BLaER1 (cell line): ENCODE results near the gene IQUB.

ENCODE experiments used
- H3K27ac ChIP-seq: shearing (Covaris generic); formaldehyde crosslinking; 2 replicates; pipeline ENCODE4 v1.8.1; 2022
- H3K27me3 ChIP-seq: shearing (Covaris generic); formaldehyde crosslinking; 2 replicates; pipeline ENCODE4 v1.8.1; 2022
- H3K36me3 ChIP-seq: shearing (Covaris generic); formaldehyde crosslinking; 2 replicates; pipeline ENCODE4 v1.8.1; 2022
- H3K4me1 ChIP-seq: shearing (Covaris generic); formaldehyde crosslinking; 2 replicates; pipeline ENCODE4 v1.8.1; 2022
- H3K4me2 ChIP-seq: shearing (Covaris generic); formaldehyde crosslinking; 2 replicates; pipeline ENCODE4 v1.8.1; 2022
- H3K4me3 ChIP-seq: shearing (Covaris generic); formaldehyde crosslinking; 2 replicates; pipeline ENCODE4 v1.8.1; 2022
- H3K9ac ChIP-seq: shearing (Covaris generic); formaldehyde crosslinking; 2 replicates; pipeline ENCODE4 v1.8.1; 2022
- H3K9me3 ChIP-seq: shearing (Covaris generic); formaldehyde crosslinking; 2 replicates; pipeline ENCODE4 v1.8.1; 2022
- H4K20me1 ChIP-seq: shearing (Covaris generic); formaldehyde crosslinking; 2 replicates; pipeline ENCODE4 v1.8.1; 2022
- Cebpa-rat ChIP-seq: shearing (Covaris generic); IDR thresholded peaks from 2 replicates; pipeline ENCODE4 v1.8.1; 2022

The IQUB gene

GRCh38 chr7:123460616-123461015 lies 73.8 kb downstream of the IQUB start:
- no peak overlapping the region for H3K4me3 ChIP-seq
- no peaks in the 10 kb centered on the region for H3K4me1 ChIP-seq
- no peaks in the 10 kb centered on the region for H3K9me3 ChIP-seq
- no peaks in the 10 kb centered on the region for H4K20me1 ChIP-seq
- no peak for TF ChIP-seq Cebpa-rat
- H3K9ac ChIP-seq = no peak overlapping the region
- no peaks in the 10 kb centered on the region for H3K36me3 ChIP-seq
- H3K27ac ChIP-seq = no peak overlapping the region
- no peaks in the 10 kb centered on the region for H3K27me3 ChIP-seq
- H3K4me2 ChIP-seq = no peak overlapping the region

DNA sequence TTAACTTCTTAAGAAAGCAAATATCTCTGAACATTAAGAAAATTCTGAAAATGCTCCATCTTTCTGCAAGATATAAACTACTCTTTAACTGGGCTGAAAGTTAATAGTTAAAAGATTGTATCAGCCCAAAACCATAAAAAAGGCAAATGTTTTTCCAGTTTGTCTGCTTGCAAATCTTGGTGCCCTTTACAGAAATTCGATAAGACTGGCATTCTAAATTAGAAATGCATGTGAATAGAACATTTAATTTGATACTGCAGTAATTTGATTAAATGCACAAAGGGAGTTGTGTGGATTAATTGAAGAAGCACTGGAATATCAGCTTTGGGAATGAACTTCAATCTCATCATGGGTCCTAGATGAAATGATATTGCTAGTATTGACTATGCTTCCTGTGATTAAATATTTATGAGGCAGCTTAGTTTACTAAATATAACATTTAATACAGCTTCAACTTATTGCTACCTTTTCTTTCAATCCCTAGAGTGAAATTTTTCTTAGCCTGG lies 78.4 kb downstream of the IQUB start:
- H3K4me2 ChIP-seq = no peak overlapping the region
- H3K9ac ChIP-seq = no peak overlapping the region
- no peaks in the 10 kb centered on the region for H3K36me3 ChIP-seq
- TF ChIP-seq Cebpa-rat = no peak
- no peaks in the 10 kb centered on the region for H3K9me3 ChIP-seq
- no peaks in the 10 kb centered on the region for H3K4me1 ChIP-seq
- no peak overlapping the region for H3K4me3 ChIP-seq
- no peaks in the 10 kb centered on the region for H3K27me3 ChIP-seq
- no peaks in the 10 kb centered on the region for H4K20me1 ChIP-seq
- no peak overlapping the region for H3K27ac ChIP-seq

DNA sequence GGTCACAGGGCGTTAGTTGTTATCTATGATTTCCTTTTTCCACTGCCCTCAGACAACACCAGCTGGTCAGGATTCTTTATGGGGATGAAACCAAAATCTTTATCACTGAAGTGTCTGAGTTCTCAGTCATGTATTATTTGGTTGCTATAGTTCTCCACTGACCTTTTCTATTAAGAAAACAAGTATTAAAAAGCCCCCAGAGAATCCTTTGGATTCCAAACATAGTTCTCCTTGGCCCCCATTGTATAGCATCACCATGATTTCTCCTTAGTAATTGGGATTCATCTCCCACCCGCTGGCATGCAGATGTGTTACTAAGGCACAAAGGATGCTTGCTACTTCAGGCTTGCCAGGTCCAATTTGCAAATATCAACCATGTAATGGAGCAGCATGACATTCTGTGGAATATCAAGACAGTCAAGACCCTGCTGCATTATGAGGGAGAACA lies 94.3 kb downstream of the IQUB start:
- no peaks in the 10 kb centered on the region for H3K36me3 ChIP-seq
- no peak overlapping the region for H3K4me3 ChIP-seq
- H4K20me1 ChIP-seq = no peaks in the 10 kb centered on the region
- H3K27ac ChIP-seq = no peak overlapping the region
- H3K9me3 ChIP-seq = no peaks in the 10 kb centered on the region
- no peak for TF ChIP-seq Cebpa-rat
- no peaks in the 10 kb centered on the region for H3K27me3 ChIP-seq
- H3K4me1 ChIP-seq = no peaks in the 10 kb centered on the region
- H3K4me2 ChIP-seq = no peak overlapping the region
- no peak overlapping the region for H3K9ac ChIP-seq

GRCh38 chr7:123439191-123439590 lies 95.2 kb downstream of the IQUB start:
- H3K4me2 ChIP-seq = no peak overlapping the region
- H3K36me3 ChIP-seq = no peaks in the 10 kb centered on the region
- no peaks in the 10 kb centered on the region for H3K4me1 ChIP-seq
- H3K9me3 ChIP-seq = no peaks in the 10 kb centered on the region
- H3K4me3 ChIP-seq = no peak overlapping the region
- H3K9ac ChIP-seq = no peak overlapping the region
- H4K20me1 ChIP-seq = no peaks in the 10 kb centered on the region
- TF ChIP-seq Cebpa-rat = no peak
- no peak overlapping the region for H3K27ac ChIP-seq
- no peaks in the 10 kb centered on the region for H3K27me3 ChIP-seq

DNA sequence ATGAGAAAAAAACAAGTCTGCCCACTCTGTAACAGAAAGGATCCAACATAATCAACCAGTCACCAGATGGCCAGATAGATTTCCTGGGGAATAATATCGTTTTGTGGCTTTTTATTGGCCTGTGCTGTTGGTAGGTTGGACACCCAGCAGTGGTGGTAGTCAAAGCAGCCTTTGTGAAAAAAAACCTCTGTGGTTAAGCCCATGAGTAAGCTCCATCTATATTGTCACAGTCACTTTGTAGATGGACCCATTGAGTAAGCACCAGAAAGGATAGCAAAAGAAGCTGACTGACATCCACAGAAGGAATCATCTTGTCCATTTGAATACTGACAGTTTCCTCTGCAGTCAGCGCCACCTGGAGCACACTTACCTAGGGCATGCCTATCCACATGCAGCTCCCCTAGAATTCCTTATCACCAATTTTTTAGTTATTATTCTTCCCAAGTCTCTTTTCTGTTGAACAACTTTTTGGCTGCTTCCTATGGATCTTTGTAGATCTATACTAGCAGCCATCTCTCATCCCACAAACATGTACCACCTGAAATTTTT lies 96.9 kb downstream of the IQUB start:
- Histone ChIP-seq H3K4me2 (no peak overlapping the region), H4K20me1 (no peaks in the 10 kb centered on the region), H3K9me3 (no peaks in the 10 kb centered on the region), H3K36me3 (no peaks in the 10 kb centered on the region), H3K27me3 (no peaks in the 10 kb centered on the region), H3K9ac (no peak overlapping the region), H3K4me1 (no peaks in the 10 kb centered on the region), H3K4me3 (no peak overlapping the region), H3K27ac (no peak overlapping the region)
- TF ChIP-seq Cebpa-rat = no peak

DNA sequence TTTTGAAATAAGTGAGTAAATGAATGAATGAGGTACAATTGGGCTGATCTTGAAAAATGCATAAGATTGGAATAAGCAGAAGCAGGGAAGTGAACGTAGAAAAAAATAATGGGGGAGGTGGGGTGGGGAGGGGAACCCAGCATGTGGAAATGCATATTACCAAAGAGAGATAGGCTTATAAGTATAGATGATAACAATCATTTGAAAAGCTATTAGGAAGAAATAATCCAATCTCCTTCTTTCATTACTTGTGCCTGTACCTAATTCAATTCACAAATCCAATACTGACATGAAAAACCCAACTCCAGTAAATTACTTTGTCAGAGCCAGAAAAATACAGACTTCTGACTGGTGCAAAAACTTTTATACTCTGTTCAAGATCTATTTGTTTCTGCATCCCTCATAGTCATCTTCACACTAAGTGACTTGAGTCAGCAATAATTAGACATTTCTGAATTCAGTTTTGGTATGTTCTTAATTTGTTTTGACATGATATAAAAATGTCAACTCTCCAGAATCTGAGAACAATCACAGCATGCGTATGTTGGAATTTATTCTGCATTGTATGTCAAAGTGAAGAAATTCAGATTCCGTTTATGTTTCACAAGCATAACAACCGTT lies 99.2 kb downstream of the IQUB start:
- no peak for TF ChIP-seq Cebpa-rat

DNA sequence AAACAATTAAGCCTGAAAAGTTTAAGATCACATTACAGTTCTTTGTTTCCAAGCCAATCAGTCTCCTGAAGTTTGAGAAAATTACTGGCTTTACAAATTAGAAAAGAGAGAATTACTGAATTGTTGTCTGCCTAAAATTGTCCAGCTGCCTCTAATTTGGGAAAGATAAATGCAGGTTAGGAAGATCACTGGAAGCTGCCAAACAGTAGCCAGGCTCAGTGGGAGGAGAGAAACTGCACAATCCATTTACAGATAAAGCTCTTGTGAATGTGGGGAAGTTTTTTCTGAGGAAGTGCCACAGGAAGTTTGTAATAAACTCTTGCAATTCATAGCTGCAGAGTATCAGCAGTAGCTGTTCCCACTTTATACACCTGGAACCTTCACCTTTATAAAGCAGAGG lies 100.7 kb downstream of the IQUB start:
- H3K9ac ChIP-seq = no peak overlapping the region
- no peak overlapping the region for H3K4me3 ChIP-seq
- H3K36me3 ChIP-seq = no peaks in the 10 kb centered on the region
- no peak overlapping the region for H3K27ac ChIP-seq
- no peaks in the 10 kb centered on the region for H3K4me1 ChIP-seq
- no peaks in the 10 kb centered on the region for H3K27me3 ChIP-seq
- no peaks in the 10 kb centered on the region for H4K20me1 ChIP-seq
- no peak for TF ChIP-seq Cebpa-rat
- H3K9me3 ChIP-seq = no peaks in the 10 kb centered on the region
- no peak overlapping the region for H3K4me2 ChIP-seq

More for the DNA sequence above, 99.2 kb downstream of the IQUB start:
- Histone ChIP-seq H3K4me3 (no peak overlapping the region), H3K4me2 (no peak overlapping the region), H3K36me3 (no peaks in the 10 kb centered on the region), H3K9ac (no peak overlapping the region), H3K9me3 (no peaks in the 10 kb centered on the region), H3K4me1 (no peaks in the 10 kb centered on the region), H3K27ac (no peak overlapping the region), H4K20me1 (no peaks in the 10 kb centered on the region), H3K27me3 (no peaks in the 10 kb centered on the region)

DNA sequence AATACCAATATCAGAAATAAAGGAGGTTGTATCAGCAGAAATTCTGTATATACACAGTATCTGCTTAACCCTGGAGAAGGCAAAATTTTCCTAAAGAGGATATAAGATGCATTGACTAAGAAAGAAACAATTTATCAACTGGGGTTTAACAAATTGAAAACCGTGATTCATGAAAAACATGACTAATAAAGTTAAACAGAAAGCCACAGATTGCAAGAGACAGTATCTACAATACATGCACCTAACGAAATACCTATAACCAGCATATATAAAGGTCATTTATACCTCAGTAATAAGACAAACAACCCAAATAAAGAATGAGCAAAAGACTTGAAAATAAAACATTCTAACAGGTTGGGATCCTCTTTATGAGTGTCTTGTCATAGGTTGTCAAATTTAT lies 101.8 kb downstream of the IQUB start:
- Histone ChIP-seq H3K27me3 (no peaks in the 10 kb centered on the region), H3K4me2 (no peak overlapping the region), H3K36me3 (no peaks in the 10 kb centered on the region), H3K4me3 (no peak overlapping the region), H3K27ac (no peak overlapping the region), H3K9me3 (no peaks in the 10 kb centered on the region), H4K20me1 (no peaks in the 10 kb centered on the region), H3K4me1 (no peaks in the 10 kb centered on the region), H3K9ac (no peak overlapping the region)
- no peak for TF ChIP-seq Cebpa-rat

- Histone ChIP-seq H3K36me3 (no peaks in the 10 kb centered on the region), H3K9ac (no peak overlapping the region), H3K4me1 (no peaks in the 10 kb centered on the region), H3K27me3 (no peaks in the 10 kb centered on the region), H3K4me2 (no peak overlapping the region), H4K20me1 (no peaks in the 10 kb centered on the region), H3K4me3 (no peak overlapping the region), H3K9me3 (no peaks in the 10 kb centered on the region), H3K27ac (no peak overlapping the region)
- TF ChIP-seq Cebpa-rat = no peak
Observed at GRCh38 chr7:123431075-123431614, 103.2 kb downstream of the IQUB start.

DNA sequence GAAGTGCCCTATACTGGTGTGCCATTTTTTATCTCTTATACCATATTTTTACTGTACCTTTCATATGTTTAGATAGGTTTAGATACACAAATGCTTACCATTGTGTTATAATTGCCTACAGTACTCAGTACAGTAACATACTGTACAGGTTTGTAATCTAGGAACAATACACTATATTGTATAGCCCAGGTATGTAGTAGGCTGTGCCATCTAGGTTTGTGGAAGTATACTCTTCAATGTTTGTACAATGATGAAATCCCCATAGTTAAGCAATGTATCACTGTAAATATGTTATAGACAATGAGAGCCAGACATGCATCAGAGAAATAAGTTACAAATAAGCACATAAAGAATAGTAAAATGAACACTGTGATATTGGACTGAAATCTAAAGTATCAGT lies 109.1 kb downstream of the IQUB start:
- H3K4me2 ChIP-seq = no peak overlapping the region
- no peak for TF ChIP-seq Cebpa-rat
- no peaks in the 10 kb centered on the region for H3K4me1 ChIP-seq
- no peaks in the 10 kb centered on the region for H3K36me3 ChIP-seq
- H3K9ac ChIP-seq = no peak overlapping the region
- no peaks in the 10 kb centered on the region for H3K9me3 ChIP-seq
- no peak overlapping the region for H3K4me3 ChIP-seq
- H3K27ac ChIP-seq = no peak overlapping the region
- H3K27me3 ChIP-seq = no peaks in the 10 kb centered on the region
- no peaks in the 10 kb centered on the region for H4K20me1 ChIP-seq
